ENCODE measurements around the gene HECW1.

DNA sequence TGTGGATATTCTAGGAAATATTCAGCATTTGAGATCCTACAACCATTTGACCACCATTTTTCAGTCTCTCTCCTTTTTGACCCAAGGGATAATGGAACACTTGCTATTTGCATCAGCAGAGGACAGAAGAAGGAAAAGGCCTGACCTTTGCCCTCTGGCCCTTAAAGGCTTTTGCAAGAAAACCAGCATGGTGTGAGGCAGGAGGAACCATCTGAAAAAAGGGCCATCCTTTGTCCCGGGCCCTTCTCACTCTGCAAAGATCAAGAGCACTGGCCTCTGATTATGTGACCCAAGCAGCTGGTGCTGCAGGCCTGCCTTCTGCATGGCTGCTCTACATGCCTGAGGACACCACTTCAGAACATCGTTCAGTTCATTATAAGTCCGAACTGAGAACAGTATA lies 337.1 kb downstream of the HECW1 start:
- TF ChIP-seq CTCF (conservative IDR thresholded peaks at IDR 0.05 in 1 of 2, IDR thresholded peaks at IDR 0.05 in 1 of 2; ENCODE audit: extremely low read depth in 1 of 2, insufficient read depth in 1 of 2, low read depth in 1 of 2, low read length in 2 of 2) = no peak
- TF ChIP-seq EZH2 (IDR thresholded peaks at IDR 0.05; ENCODE audit: borderline replicate concordance, low read length) = no peak

Measured in mammary epithelial cell (primary cell).